ENCODE data around the gene PCID2.

Gene PCID2

GRCh38 chr13:113219256-113219940 lies 10.9 kb upstream of the PCID2 start:
- H3K4me3 ChIP-seq (ENCODE audit: low read depth, low read length) = no peak overlapping the region
- no peak for TF ChIP-seq CTCF (IDR thresholded peaks at IDR 0.05; ENCODE audit: borderline replicate concordance, insufficient read depth, low read depth, low read length)

- TF ChIP-seq CTCF (IDR thresholded peaks at IDR 0.05; ENCODE audit: borderline replicate concordance, insufficient read depth, low read depth, low read length) = no peak
- H3K4me3 ChIP-seq (ENCODE audit: low read depth, low read length) = no peak overlapping the region
Observed at GRCh38 chr13:113218586-113218985, 10.1 kb upstream of the PCID2 start.

- H3K4me3 ChIP-seq (ENCODE audit: low read depth, low read length) = no peak overlapping the region
- TF ChIP-seq CTCF (IDR thresholded peaks at IDR 0.05; ENCODE audit: borderline replicate concordance, insufficient read depth, low read depth, low read length) = no peak
Observed at GRCh38 chr13:113216254-113217048, 8.0 kb upstream of the PCID2 start.

GRCh38 chr13:113211774-113212173 lies 3.3 kb upstream of the PCID2 start:
- 0 out of 2 replicates have a peak, but pooled peaks have one; percentile 16 for TF ChIP-seq CTCF (IDR thresholded peaks at IDR 0.05; ENCODE audit: borderline replicate concordance, insufficient read depth, low read depth, low read length)
- no peak overlapping the region for H3K4me3 ChIP-seq (ENCODE audit: low read depth, low read length)

DNA sequence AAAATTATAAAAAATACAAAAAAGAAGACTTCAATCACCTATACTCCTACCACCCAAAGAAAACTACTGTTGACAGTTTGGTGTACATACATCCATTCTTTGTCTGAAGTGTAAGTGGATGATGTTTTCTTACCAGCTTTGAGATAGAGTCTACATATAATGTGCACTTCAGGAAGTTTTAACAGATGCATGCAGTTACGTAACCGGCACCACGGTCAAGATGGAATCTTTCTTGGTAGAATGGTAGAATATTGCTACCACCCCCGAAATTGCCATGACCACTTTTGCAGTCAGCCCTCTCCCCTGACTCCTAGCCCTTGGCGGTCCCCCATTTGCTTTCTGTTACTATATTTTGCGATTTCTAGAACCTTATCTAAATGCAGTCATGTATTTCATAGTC lies 2.4 kb upstream of the PCID2 start:
- H3K4me3 ChIP-seq (ENCODE audit: low read depth, low read length) = no peak overlapping the region
- TF ChIP-seq CTCF (IDR thresholded peaks at IDR 0.05; ENCODE audit: borderline replicate concordance, insufficient read depth, low read depth, low read length) = no peak

DNA sequence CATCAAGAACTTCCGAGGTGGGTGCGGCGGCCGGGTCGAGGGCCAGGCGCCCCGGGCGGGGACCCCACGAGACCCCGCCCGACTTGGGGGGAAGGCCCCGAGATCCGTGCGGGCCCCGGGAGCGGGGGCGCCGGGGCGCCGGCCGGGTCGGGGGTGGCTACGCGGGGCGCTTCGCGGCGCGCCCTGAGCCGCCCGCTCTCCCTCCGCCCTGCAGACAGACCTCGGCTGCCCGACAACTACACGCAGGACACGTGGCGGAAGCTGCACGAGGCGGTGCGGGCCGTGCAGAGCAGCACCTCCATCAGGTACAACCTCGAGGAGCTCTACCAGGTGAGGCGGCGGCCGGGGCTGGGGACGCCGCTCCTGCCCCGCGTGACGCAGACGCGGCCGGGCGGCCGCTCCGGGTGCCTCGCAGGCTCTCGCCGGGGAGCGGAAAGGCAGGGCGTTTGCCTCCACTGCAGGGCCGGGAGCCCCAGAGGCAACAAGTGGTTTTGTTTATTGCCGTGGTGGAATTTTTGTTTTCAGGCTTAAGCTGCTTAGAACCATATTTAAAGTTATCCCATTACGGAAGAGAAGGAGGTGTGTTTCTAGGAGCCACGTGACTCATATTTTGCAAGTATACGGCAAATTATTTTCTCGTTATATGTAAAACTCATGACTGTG lies 1.4 kb upstream of the PCID2 start:
- H3K4me3 ChIP-seq (ENCODE audit: low read depth, low read length) = peak overlapping the region; percentile 79
- no peak for TF ChIP-seq CTCF (IDR thresholded peaks at IDR 0.05; ENCODE audit: borderline replicate concordance, insufficient read depth, low read depth, low read length)

Data from GM12875 (cell line).